Breast epithelium (tissue), 3 donors: ENCODE data around the gene TNFSF13.

Source experiments
- POLR2A ChIP-seq: fragments of 450-650 bp; IDR thresholded peaks from one replicate; pipeline ENCODE4 v1.6.1; 2016; ENCODE audit warnings: antibody characterized with exemption, mild to moderate bottlenecking, moderate library complexity
- POLR2AphosphoS5 ChIP-seq, 3 donors: sonication (generic); formaldehyde crosslinking; IDR thresholded peaks; one replicate each; pipeline ENCODE4 v1.6.1; 2017; ENCODE audit warnings: antibody characterized with exemption in 3 of 3
- TF ChIP-seq, protein P1 (sequence below), 3 donors: fragments of 450-650 bp; IDR thresholded peaks; one replicate each; pipeline ENCODE4 v1.5.1; 2016 to 2017; ENCODE audit warnings: antibody characterized with exemption in 3 of 3, mild to moderate bottlenecking in 3 of 3, moderate library complexity in 3 of 3

- TF ChIP-seq, protein P1, sequence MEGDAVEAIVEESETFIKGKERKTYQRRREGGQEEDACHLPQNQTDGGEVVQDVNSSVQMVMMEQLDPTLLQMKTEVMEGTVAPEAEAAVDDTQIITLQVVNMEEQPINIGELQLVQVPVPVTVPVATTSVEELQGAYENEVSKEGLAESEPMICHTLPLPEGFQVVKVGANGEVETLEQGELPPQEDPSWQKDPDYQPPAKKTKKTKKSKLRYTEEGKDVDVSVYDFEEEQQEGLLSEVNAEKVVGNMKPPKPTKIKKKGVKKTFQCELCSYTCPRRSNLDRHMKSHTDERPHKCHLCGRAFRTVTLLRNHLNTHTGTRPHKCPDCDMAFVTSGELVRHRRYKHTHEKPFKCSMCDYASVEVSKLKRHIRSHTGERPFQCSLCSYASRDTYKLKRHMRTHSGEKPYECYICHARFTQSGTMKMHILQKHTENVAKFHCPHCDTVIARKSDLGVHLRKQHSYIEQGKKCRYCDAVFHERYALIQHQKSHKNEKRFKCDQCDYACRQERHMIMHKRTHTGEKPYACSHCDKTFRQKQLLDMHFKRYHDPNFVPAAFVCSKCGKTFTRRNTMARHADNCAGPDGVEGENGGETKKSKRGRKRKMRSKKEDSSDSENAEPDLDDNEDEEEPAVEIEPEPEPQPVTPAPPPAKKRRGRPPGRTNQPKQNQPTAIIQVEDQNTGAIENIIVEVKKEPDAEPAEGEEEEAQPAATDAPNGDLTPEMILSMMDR (IDR thresholded peaks at IDR 0.05) = no peak
- TF ChIP-seq POLR2AphosphoS5 (IDR thresholded peaks at IDR 0.05) (no peak), POLR2A (no peak)
Observed at GRCh38 chr17:7538891-7539545, 19.5 kb upstream of the TNFSF13 start.
